Trophoblast cell (in vitro differentiated cells and primary cell): ENCODE data around the gene ZDHHC14.

Source experiments
- DNase-seq, 2 donors: peaks; one replicate each; pipeline ENCODE4 v3.0.0-alpha.2; 2016
- H2AFZ ChIP-seq: 2 replicates; pipeline ENCODE4 v1.6.1; 2013; ENCODE audit warnings: low read length, moderate library complexity, mild to moderate bottlenecking; ENCODE audit not compliant: insufficient read depth, poor library complexity
- H2AK5ac ChIP-seq: 2 replicates; pipeline ENCODE4 v1.6.1; 2013; ENCODE audit warnings: mild to moderate bottlenecking, low read length
- H2BK120ac ChIP-seq: 2 replicates; pipeline ENCODE4 v1.6.1; 2013; ENCODE audit warnings: low read length, mild to moderate bottlenecking, moderate library complexity; ENCODE audit not compliant: insufficient read depth, poor library complexity
- H2BK12ac ChIP-seq: 2 replicates; pipeline ENCODE4 v1.6.1; 2013; ENCODE audit warnings: mild to moderate bottlenecking, low read length, moderate library complexity
- H2BK5ac ChIP-seq: 2 replicates; pipeline ENCODE4 v1.6.1; 2013; ENCODE audit warnings: low read length, low read depth, moderate library complexity, mild to moderate bottlenecking; ENCODE audit not compliant: poor library complexity
- H3K14ac ChIP-seq: 2 replicates; pipeline ENCODE4 v1.6.1; 2013; ENCODE audit warnings: mild to moderate bottlenecking, low read length
- H3K18ac ChIP-seq: 2 replicates; pipeline ENCODE4 v1.6.1; 2013; ENCODE audit warnings: mild to moderate bottlenecking, low read length
- H3K23ac ChIP-seq: 2 replicates; pipeline ENCODE4 v1.6.1; 2013; ENCODE audit warnings: low read length
- H3K27ac ChIP-seq: 2 replicates; pipeline ENCODE4 v1.5.1; 2013; ENCODE audit warnings: low read depth, mild to moderate bottlenecking, inconsistent platforms, low read length, moderate library complexity
- H3K27me3 ChIP-seq: 2 replicates; pipeline ENCODE4 v1.6.1; 2013; ENCODE audit warnings: inconsistent platforms, mild to moderate bottlenecking, low read length, moderate library complexity; ENCODE audit not compliant: insufficient read depth
- H3K36me3 ChIP-seq, 2 experiments: 1 replicate in 1 of 2; 2 replicates in 1 of 2; pipeline ENCODE4 v1.6.1; 2013; ENCODE audit warnings: low read length in 2 of 2, mild to moderate bottlenecking in 2 of 2, moderate library complexity in 1 of 2; ENCODE audit not compliant: insufficient read depth in 2 of 2, control insufficient read depth in 1 of 2
- H3K4ac ChIP-seq: 2 replicates; pipeline ENCODE4 v1.6.1; 2013; ENCODE audit warnings: low read depth, mild to moderate bottlenecking, low read length, moderate library complexity
- H3K4me1 ChIP-seq, 2 experiments: 1 replicate in 1 of 2; 2 replicates in 1 of 2; pipeline ENCODE4 v1.6.1; 2013; ENCODE audit warnings: low read length in 2 of 2, mild to moderate bottlenecking in 2 of 2, moderate library complexity in 1 of 2; ENCODE audit not compliant: insufficient read depth in 2 of 2, control insufficient read depth in 1 of 2
- H3K4me2 ChIP-seq: 2 replicates; pipeline ENCODE4 v1.6.1; 2013; ENCODE audit warnings: inconsistent platforms, mild to moderate bottlenecking, low read length, moderate library complexity
- H3K4me3 ChIP-seq: 2 replicates; pipeline ENCODE4 v1.5.1; 2013; ENCODE audit warnings: mild to moderate bottlenecking, low read depth, low read length, inconsistent platforms
- H3K79me1 ChIP-seq: one replicate; pipeline ENCODE4 v1.6.1; 2013; ENCODE audit warnings: low read length
- H3K79me2 ChIP-seq: 2 replicates; pipeline ENCODE4 v1.6.1; 2013; ENCODE audit warnings: low read length, mild to moderate bottlenecking; ENCODE audit not compliant: control insufficient read depth, insufficient read depth, poor library complexity
- H3K9ac ChIP-seq: 2 replicates; pipeline ENCODE4 v1.6.1; 2013; ENCODE audit warnings: mild to moderate bottlenecking, low read length
- H3K9me3 ChIP-seq: 2 replicates; pipeline ENCODE4 v1.6.1; 2013; ENCODE audit warnings: low read depth, mild to moderate bottlenecking, control low read depth, inconsistent platforms, low read length; ENCODE audit not compliant: insufficient read depth
- H4K12ac ChIP-seq: 2 replicates; pipeline ENCODE4 v1.6.1; 2013; ENCODE audit warnings: low read depth, mild to moderate bottlenecking, low read length, moderate library complexity
- H4K8ac ChIP-seq: 2 replicates; pipeline ENCODE4 v1.6.1; 2013; ENCODE audit warnings: low read depth, mild to moderate bottlenecking, low read length, moderate library complexity
- H4K91ac ChIP-seq: one replicate; pipeline ENCODE4 v1.6.1; 2013; ENCODE audit warnings: low read depth, mild to moderate bottlenecking, low read length, moderate library complexity
- WGBS: extraction: QIAGEN DNeasy Blood & Tissue Kit; methylation state at CpG from one replicate; pipeline ENCODE4 v1.1.7; 2013; ENCODE audit warnings: missing lambda C conversion rate; ENCODE audit not compliant: insufficient read length, insufficient coverage; ENCODE audit errors: extremely low coverage; 5-methylcytosine and 5-hydroxymethylcytosine counted together

The ZDHHC14 gene

DNA sequence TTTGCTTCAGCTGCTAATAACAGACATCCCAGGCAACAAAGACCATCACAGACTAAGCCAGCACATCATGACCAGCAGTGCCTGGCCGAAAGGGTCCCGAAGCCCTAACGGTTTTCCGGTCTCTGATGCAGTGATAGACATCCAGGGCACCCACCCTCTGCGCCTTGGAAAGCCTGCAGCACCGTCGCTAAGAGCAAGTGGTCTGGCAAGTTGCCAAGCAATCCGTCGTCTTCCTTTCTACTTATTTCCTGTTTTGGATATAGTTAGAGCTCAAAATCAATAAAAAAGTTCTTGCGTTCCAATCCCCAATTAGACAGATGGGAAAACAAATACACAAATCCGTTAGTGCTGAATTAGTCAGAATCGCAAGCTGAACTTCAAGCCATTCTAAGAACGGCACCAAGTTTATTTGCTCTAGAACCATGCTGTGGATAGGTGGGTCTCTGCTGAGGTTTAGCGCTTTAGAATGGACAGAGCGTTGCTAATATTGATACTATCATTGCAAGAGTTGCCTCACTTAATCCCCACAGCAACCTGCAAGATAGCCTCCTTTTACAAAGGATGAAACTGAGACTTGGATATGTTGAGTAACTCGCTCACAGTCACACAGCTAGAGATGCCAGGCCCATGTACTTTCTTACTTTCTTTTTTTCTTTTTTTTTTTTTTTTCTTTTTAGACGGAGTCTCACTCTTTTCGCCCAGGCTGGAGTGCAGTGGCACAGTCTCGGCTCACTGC, 278.7 kb downstream of the ZDHHC14 start:
- Histone ChIP-seq H3K14ac (no peak overlapping the region), H3K23ac (no peak overlapping the region), H3K27ac (no peak overlapping the region), H3K9ac (no peak overlapping the region), H2BK120ac (no peak overlapping the region), H3K9me3 (no peaks in the 10 kb centered on the region), H3K79me2 (no peaks in the 10 kb centered on the region), H4K8ac (no peak overlapping the region), H3K4me1 (no peaks in the 10 kb centered on the region), H2BK12ac (no peak overlapping the region), H4K12ac (no peak overlapping the region), H2AK5ac (no peak overlapping the region), H2BK5ac (no peak overlapping the region), H3K36me3 (no peaks in the 10 kb centered on the region), H3K79me1 (no peaks in the 10 kb centered on the region), H3K4me3 (no peak overlapping the region), H3K4ac (no peak overlapping the region), H3K18ac (no peak overlapping the region), H3K27me3 (no peaks in the 10 kb centered on the region), H2AFZ (no peak overlapping the region), H3K4me2 (no peak overlapping the region), H4K91ac (no peak overlapping the region)
- DNase-seq, result no peak
- WGBS, result no CpG with 5 or more reads among the region's 19 CpGs

GRCh38 chr6:157660414-157660813, 279.4 kb downstream of the ZDHHC14 start:
- Histone ChIP-seq H3K4ac (no peak overlapping the region), H2AFZ (no peak overlapping the region), H3K18ac (no peak overlapping the region), H3K79me1 (no peaks in the 10 kb centered on the region), H3K4me2 (no peak overlapping the region), H3K23ac (no peak overlapping the region), H2BK12ac (no peak overlapping the region), H3K9ac (no peak overlapping the region), H3K79me2 (no peaks in the 10 kb centered on the region), H4K12ac (no peak overlapping the region), H2AK5ac (no peak overlapping the region), H3K4me1 (no peaks in the 10 kb centered on the region), H4K8ac (no peak overlapping the region), H2BK120ac (no peak overlapping the region), H3K27me3 (no peaks in the 10 kb centered on the region), H3K14ac (no peak overlapping the region), H3K4me3 (no peak overlapping the region), H3K36me3 (no peaks in the 10 kb centered on the region), H3K9me3 (no peaks in the 10 kb centered on the region), H2BK5ac (no peak overlapping the region), H3K27ac (no peak overlapping the region), H4K91ac (no peak overlapping the region)
- WGBS, result no CpG with 5 or more reads among the region's 5 CpGs
- DNase-seq, result no peak

GRCh38 chr6:157661652-157662051, 280.7 kb downstream of the ZDHHC14 start:
- no peak overlapping the region for H4K91ac ChIP-seq
- no peak overlapping the region for H2BK5ac ChIP-seq
- H4K12ac ChIP-seq, result no peak overlapping the region
- H3K9ac ChIP-seq, result no peak overlapping the region
- H3K27me3 ChIP-seq, result no peaks in the 10 kb centered on the region
- DNase-seq, result no peak
- no peak overlapping the region for H2BK12ac ChIP-seq
- no peaks in the 10 kb centered on the region for H3K79me2 ChIP-seq
- no peaks in the 10 kb centered on the region for H3K9me3 ChIP-seq
- H3K27ac ChIP-seq, result no peak overlapping the region
- no peak overlapping the region for H4K8ac ChIP-seq
- no CpG with 5 or more reads among the region's 3 CpGs for WGBS
- no peak overlapping the region for H3K18ac ChIP-seq
- H3K4me2 ChIP-seq, result no peak overlapping the region
- H3K4me3 ChIP-seq, result no peak overlapping the region
- no peak overlapping the region for H3K4ac ChIP-seq
- H3K14ac ChIP-seq, result no peak overlapping the region
- H3K79me1 ChIP-seq, result no peaks in the 10 kb centered on the region
- H2AFZ ChIP-seq, result no peak overlapping the region
- H3K36me3 ChIP-seq, result no peaks in the 10 kb centered on the region
- H2AK5ac ChIP-seq, result no peak overlapping the region
- H3K23ac ChIP-seq, result no peak overlapping the region
- H2BK120ac ChIP-seq, result no peak overlapping the region
- H3K4me1 ChIP-seq, result no peaks in the 10 kb centered on the region

GRCh38 chr6:157663261-157663660, 282.3 kb downstream of the ZDHHC14 start:
- Histone ChIP-seq H2BK5ac (no peak overlapping the region), H2BK120ac (no peak overlapping the region), H3K4me1 (no peaks in the 10 kb centered on the region), H2AK5ac (no peak overlapping the region), H3K27ac (no peak overlapping the region), H3K14ac (no peak overlapping the region), H3K27me3 (no peaks in the 10 kb centered on the region), H3K4ac (no peak overlapping the region), H4K12ac (no peak overlapping the region), H3K36me3 (no peaks in the 10 kb centered on the region), H3K9me3 (no peaks in the 10 kb centered on the region), H2BK12ac (no peak overlapping the region), H3K23ac (no peak overlapping the region), H3K9ac (no peak overlapping the region), H4K91ac (no peak overlapping the region), H3K79me2 (no peaks in the 10 kb centered on the region), H4K8ac (no peak overlapping the region), H3K18ac (no peak overlapping the region), H2AFZ (no peak overlapping the region), H3K79me1 (no peaks in the 10 kb centered on the region), H3K4me3 (no peak overlapping the region), H3K4me2 (no peak overlapping the region)
- no peak for DNase-seq
- no CpG with 5 or more reads among the region's 5 CpGs for WGBS
